Adrenal gland (tissue), 5 donors: ENCODE measurements around the gene UHMK1.

ENCODE experiments used
- CTCF ChIP-seq, 6 experiments: fragments of 450-650 bp in 4 of 6; fragments of 200-600 bp in 2 of 6; sonication (generic) in 1 of 6; IDR thresholded peaks; 1 replicate in 5 of 6; 2 replicates in 1 of 6; pipeline versions ENCODE4 v1.5.1 to v1.8.0; 2016 to 2021; ENCODE audit warnings: antibody characterized with exemption in 6 of 6, mild to moderate bottlenecking in 2 of 6, moderate library complexity in 1 of 6
- POLR2A ChIP-seq, 2 donors: fragments of 450-650 bp; IDR thresholded peaks; one replicate each; pipeline ENCODE4 v1.6.1; 2017; ENCODE audit warnings: antibody characterized with exemption in 2 of 2, mild to moderate bottlenecking in 2 of 2, moderate library complexity in 1 of 2
- donor health status: DM: no; HTN: no; CAD: no.

- no peak for TF ChIP-seq CTCF (IDR thresholded peaks at IDR 0.05)
- no peak for TF ChIP-seq POLR2A (IDR thresholded peaks at IDR 0.05)
Observed at GRCh38 chr1:162538815-162539431, 41.3 kb downstream of the UHMK1 start.
